A673 (cell line): Measurements from ENCODE around the gene SLC52A1.

Source experiments
- EZH2 ChIP-seq: fragments of 200-600 bp; sonication (generic); IDR thresholded peaks from 2 replicates; pipeline ENCODE4 v1.6.1; 2017; ENCODE audit warnings: borderline replicate concordance, low read depth, mild to moderate bottlenecking, mixed read lengths, antibody characterized with exemption, low read length; ENCODE audit not compliant: poor library complexity, severe bottlenecking
- TF ChIP-seq, protein P1 (sequence below): fragments of 300-800, 200-600 bp; sonication (generic); conservative IDR thresholded peaks from 2 replicates; pipeline ENCODE4 v1.5.1; 2017; ENCODE audit warnings: low read depth, mild to moderate bottlenecking, antibody characterized with exemption, low read length, moderate library complexity, mixed read lengths

GRCh38 chr17:5044630-5045029 is 9.4 kb upstream of the SLC52A1 start:
- TF ChIP-seq, protein P1, sequence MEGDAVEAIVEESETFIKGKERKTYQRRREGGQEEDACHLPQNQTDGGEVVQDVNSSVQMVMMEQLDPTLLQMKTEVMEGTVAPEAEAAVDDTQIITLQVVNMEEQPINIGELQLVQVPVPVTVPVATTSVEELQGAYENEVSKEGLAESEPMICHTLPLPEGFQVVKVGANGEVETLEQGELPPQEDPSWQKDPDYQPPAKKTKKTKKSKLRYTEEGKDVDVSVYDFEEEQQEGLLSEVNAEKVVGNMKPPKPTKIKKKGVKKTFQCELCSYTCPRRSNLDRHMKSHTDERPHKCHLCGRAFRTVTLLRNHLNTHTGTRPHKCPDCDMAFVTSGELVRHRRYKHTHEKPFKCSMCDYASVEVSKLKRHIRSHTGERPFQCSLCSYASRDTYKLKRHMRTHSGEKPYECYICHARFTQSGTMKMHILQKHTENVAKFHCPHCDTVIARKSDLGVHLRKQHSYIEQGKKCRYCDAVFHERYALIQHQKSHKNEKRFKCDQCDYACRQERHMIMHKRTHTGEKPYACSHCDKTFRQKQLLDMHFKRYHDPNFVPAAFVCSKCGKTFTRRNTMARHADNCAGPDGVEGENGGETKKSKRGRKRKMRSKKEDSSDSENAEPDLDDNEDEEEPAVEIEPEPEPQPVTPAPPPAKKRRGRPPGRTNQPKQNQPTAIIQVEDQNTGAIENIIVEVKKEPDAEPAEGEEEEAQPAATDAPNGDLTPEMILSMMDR = no peak
- no peak for TF ChIP-seq EZH2
